Muscle of leg (tissue), 11 donors: ENCODE results near the gene PPP1R3E. TPM values are rescaled to one million over a fixed set of nuclear protein-coding genes. Genes with fewer than 3 reads are reported as not detected.

Source experiments
- DNase-seq: peaks from one replicate; pipeline ENCODE4 v3.0.0; 2013
- H3K27ac ChIP-seq: one replicate; pipeline ENCODE4 v1.5.1; 2013; ENCODE audit warnings: mild to moderate bottlenecking, low read length, control low read depth
- H3K27me3 ChIP-seq: one replicate; pipeline ENCODE4 v1.6.1; 2013; ENCODE audit warnings: low read length; ENCODE audit not compliant: control insufficient read depth, insufficient read depth
- H3K36me3 ChIP-seq: one replicate; pipeline ENCODE4 v1.6.1; 2013; ENCODE audit warnings: low read length; ENCODE audit not compliant: control insufficient read depth, insufficient read depth
- H3K4me1 ChIP-seq: one replicate; pipeline ENCODE4 v1.6.1; 2013; ENCODE audit warnings: low read length; ENCODE audit not compliant: control insufficient read depth, insufficient read depth
- H3K4me3 ChIP-seq: one replicate; pipeline ENCODE4 v1.5.1; 2013; ENCODE audit warnings: low read length, control low read depth
- H3K9me3 ChIP-seq: replicated peaks from 2 replicates; pipeline ENCODE4 v1.6.1; 2013; ENCODE audit warnings: low read depth, low read length; ENCODE audit not compliant: control insufficient read depth
- WGBS: methylation state at CpG from one replicate; pipeline ENCODE4 v1.1.5; 2013; ENCODE audit warnings: missing lambda C conversion rate; ENCODE audit not compliant: insufficient coverage; 5-methylcytosine and 5-hydroxymethylcytosine counted together
- polyA plus RNA-seq, 8 donors: library from polyadenylated mRNA; unstranded; fragments of 120-200 nt; gene quantifications; one replicate each; pipeline versions ENCODE4 v1.2.1 to v1.2.3, GENCODE V29; 2013; ENCODE audit warnings: inconsistent platforms in 1 of 8, low replicate concordance in 1 of 8; ENCODE audit not compliant: insufficient read length in 8 of 8, insufficient read depth in 1 of 8
- total RNA-seq: library from RNA; stranded (reverse); fragments of 120-200 nt; gene quantifications from one replicate; pipeline ENCODE4 v1.2.4, GENCODE V29; 2013

Gene PPP1R3E
- total and polyA plus RNA-seq, 9 donors: 7.5 to 19.2 (median 12.0) TPM

- Histone ChIP-seq H3K4me3 (peak overlapping the region; percentile 86), H3K27me3 (no peaks in the 10 kb centered on the region), H3K4me1 (peaks cover 21% of the 10 kb centered on the region), H3K27ac (peak overlapping the region; percentile 93), H3K36me3 (peaks cover 32% of the 10 kb centered on the region), H3K9me3 (no peaks in the 10 kb centered on the region)
- 54% methylated on average over 5 of the region's 10 CpGs for WGBS
- DNase-seq: no peak
Observed at GRCh38 chr14:23322568-23323517, 20.2 kb upstream of the PPP1R3E start.

- WGBS: under 1% methylated on average over 27 of the region's 64 CpGs
- Histone ChIP-seq H3K27me3 (no peaks in the 10 kb centered on the region), H3K9me3 (no peaks in the 10 kb centered on the region), H3K27ac (peak overlapping the region; percentile 93), H3K4me1 (peaks cover 21% of the 10 kb centered on the region), H3K36me3 (peaks cover 35% of the 10 kb centered on the region), H3K4me3 (peak overlapping the region; percentile 86)
- DNase-seq: peak; percentile 49
Observed at GRCh38 chr14:23321572-23322547, 19.2 kb upstream of the PPP1R3E start.

GRCh38 chr14:23320584-23321571 lies 18.2 kb upstream of the PPP1R3E start, which contains the start of gene PABPN1:
Gene PABPN1 (plus strand): TSS chr14:23321457. CDS start chr14:23321470, 13 bp downstream.
- Histone ChIP-seq H3K27ac (peak within 1 kb of the TSS; percentile 99), H3K27me3 (no peaks in the 10 kb centered on the region), H3K4me3 (peak within 1 kb of the TSS; percentile 86), H3K36me3 (peaks cover 35% of the 10 kb centered on the region), H3K4me1 (peaks cover 21% of the 10 kb centered on the region), H3K9me3 (no peaks in the 10 kb centered on the region)
- peak; percentile 100 for DNase-seq
- WGBS: under 1% methylated on average over 60 of the region's 63 CpGs

- Histone ChIP-seq H3K4me1 (peaks cover 20% of the 10 kb centered on the region), H3K27ac (peak overlapping the region; percentile 99), H3K27me3 (no peaks in the 10 kb centered on the region), H3K36me3 (peaks cover 27% of the 10 kb centered on the region), H3K4me3 (peak overlapping the region; percentile 55), H3K9me3 (no peaks in the 10 kb centered on the region)
- WGBS: 89% methylated on average over 7 of the region's 17 CpGs
- DNase-seq: peak; percentile 50
Observed at GRCh38 chr14:23319746-23320583, 17.3 kb upstream of the PPP1R3E start.

GRCh38 chr14:23316300-23316699 lies 13.6 kb upstream of the PPP1R3E start:
- no peaks in the 10 kb centered on the region for H3K9me3 ChIP-seq
- no peak for DNase-seq
- H3K27me3 ChIP-seq: no peaks in the 10 kb centered on the region
- peaks cover 8% of the 10 kb centered on the region for H3K36me3 ChIP-seq
- WGBS: 100% methylated on average over 2 of the region's 5 CpGs
- no peak overlapping the region for H3K4me3 ChIP-seq
- H3K4me1 ChIP-seq: peaks cover 6% of the 10 kb centered on the region
- no peak overlapping the region for H3K27ac ChIP-seq

GRCh38 chr14:23310546-23310945 lies 7.9 kb upstream of the PPP1R3E start:
- peaks cover 40% of the 10 kb centered on the region for H3K36me3 ChIP-seq
- H3K4me3 ChIP-seq: no peak overlapping the region
- H3K27me3 ChIP-seq: no peaks in the 10 kb centered on the region
- no peak for DNase-seq
- no peak overlapping the region for H3K27ac ChIP-seq
- peaks cover 27% of the 10 kb centered on the region for H3K4me1 ChIP-seq
- WGBS: no CpG with 5 or more reads among the region's 1 CpG
- H3K9me3 ChIP-seq: no peaks in the 10 kb centered on the region

GRCh38 chr14:23308721-23309445 lies 6.2 kb upstream of the PPP1R3E start:
- 86% methylated on average over 13 of the region's 17 CpGs for WGBS
- Histone ChIP-seq H3K27me3 (no peaks in the 10 kb centered on the region), H3K9me3 (no peaks in the 10 kb centered on the region), H3K27ac (no peak overlapping the region), H3K4me1 (peaks cover 27% of the 10 kb centered on the region), H3K36me3 (peaks cover 40% of the 10 kb centered on the region), H3K4me3 (no peak overlapping the region)
- DNase-seq: no peak
